Epithelial cell of prostate (primary cell): ENCODE data around the gene PCDH9.

Source experiments
- DNase-seq: peaks from one replicate; pipeline ENCODE4 v3.0.0-alpha.2; 2011; ENCODE audit warnings: low read depth, low spot score
- H3K27ac ChIP-seq: fragments of 450-650 bp; 2 replicates; pipeline ENCODE4 v1.5.1; 2017; ENCODE audit warnings: mild to moderate bottlenecking

The PCDH9 gene

DNA sequence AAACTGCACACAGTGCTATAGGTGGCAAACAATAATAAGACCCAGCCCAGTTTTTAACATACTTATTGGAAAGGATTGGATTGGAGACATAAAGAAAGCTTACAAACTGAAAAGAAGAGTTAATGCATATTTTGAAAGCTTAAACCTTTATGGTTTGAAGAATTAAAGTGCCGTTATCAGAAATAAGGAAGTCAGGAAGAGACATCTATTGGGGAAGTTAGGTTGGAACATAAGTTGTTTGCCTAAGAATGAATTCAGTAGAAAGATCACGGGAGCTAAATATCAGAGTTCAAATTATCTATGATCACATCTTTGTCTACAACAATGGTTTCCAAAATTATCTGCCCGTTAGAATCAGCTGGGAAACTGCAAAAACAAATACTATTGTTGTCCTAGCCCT is 767.9 kb downstream of the PCDH9 start:
- no peak for DNase-seq
- H3K27ac ChIP-seq = no peak overlapping the region

GRCh38 chr13:66461021-66461420 is 769.1 kb downstream of the PCDH9 start:
- DNase-seq = no peak
- H3K27ac ChIP-seq = no peak overlapping the region

DNA sequence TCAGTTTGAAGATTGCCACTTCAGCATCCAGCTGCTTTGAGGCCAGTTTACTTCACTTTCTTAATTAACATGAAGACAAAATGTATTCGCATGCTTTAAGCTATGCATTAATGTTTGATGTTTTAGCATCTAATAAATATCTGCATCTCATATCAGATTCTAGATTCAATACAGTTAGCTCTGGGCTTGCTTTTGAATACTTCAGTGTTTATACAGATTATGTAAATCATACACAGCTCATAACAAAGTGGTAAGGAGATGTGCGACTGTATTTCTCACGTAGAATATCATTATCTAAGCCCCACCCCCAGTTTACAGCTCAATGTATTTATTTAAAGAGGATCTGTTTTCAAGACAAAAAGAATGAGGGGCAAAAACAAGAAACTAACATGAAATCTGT is 770.5 kb downstream of the PCDH9 start:
- no peak for DNase-seq
- H3K27ac ChIP-seq = no peak overlapping the region

- no peak for DNase-seq
- no peak overlapping the region for H3K27ac ChIP-seq
Measured at GRCh38 chr13:66459143-66459542, 771.0 kb downstream of the PCDH9 start.

DNA sequence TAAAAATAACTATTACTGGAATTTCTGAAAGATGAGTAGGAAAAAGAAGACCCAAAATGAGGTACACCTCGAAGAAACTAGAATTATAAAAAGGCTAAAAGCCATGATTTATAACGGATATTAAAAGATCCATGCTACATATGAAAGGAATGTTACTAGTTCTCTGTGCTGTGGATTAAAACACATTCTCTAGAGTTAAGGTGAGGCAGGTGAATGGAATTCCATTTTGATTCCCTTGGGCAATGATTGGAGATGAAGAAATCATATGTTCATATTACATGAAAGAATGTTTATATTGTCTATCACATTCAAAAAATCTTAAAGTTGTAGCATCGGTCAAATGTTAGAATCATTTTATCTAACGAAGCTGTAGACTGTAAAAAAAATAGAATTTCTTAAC is 783.7 kb downstream of the PCDH9 start:
- no peak for DNase-seq

GRCh38 chr13:66443926-66444325 is 786.2 kb downstream of the PCDH9 start:
- no peak for DNase-seq

More for the DNA sequence above, 783.7 kb downstream of the PCDH9 start:
- no peak overlapping the region for H3K27ac ChIP-seq

GRCh38 chr13:66440938-66441337 is 789.2 kb downstream of the PCDH9 start:
- DNase-seq = no peak
- H3K27ac ChIP-seq = no peak overlapping the region

More at GRCh38 chr13:66443926-66444325, 786.2 kb downstream of the PCDH9 start:
- no peak overlapping the region for H3K27ac ChIP-seq

DNA sequence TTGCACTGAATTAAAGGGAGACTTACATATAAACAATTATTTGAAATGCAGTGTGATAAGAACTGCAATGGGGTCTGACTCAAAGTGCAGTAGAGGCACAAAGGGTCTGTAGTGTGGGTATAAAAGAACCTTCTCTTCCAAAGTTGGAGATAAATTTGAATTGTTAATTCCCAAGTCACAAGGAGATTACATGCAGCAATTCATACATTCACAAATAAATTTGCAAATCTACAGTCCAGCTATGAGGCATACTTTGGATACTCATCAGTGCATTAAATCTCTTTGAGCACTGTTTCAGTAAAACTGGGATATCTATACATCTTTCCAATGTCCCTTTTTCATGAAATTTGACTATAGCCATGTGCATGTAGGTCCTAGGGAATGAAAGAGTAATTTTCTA is 799.4 kb downstream of the PCDH9 start:
- DNase-seq = no peak
- H3K27ac ChIP-seq = no peak overlapping the region

- H3K27ac ChIP-seq = no peak overlapping the region
- DNase-seq = no peak
Measured at GRCh38 chr13:66430269-66430668, 799.9 kb downstream of the PCDH9 start.

- H3K27ac ChIP-seq = no peak overlapping the region
- DNase-seq = no peak
Measured at GRCh38 chr13:66429156-66429555, 801.0 kb downstream of the PCDH9 start.

DNA sequence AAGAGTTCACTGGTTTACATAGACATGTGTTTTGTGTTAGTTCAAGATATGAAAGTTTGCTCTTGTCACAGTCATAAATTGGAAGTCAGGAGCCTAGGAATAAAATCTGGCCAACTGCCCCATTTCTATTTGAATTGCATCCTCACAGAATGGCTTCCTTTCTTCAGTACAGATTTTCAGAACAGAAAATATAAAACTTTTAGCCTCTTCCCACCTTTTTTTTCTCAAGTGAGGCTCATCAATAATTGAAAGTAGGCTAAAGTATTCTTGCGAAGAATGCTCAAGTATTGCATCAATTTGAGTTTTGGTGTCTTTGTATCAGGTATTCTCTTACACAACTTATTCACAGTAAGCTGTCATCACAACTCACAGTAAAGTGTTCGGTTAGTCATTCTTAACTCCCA is 802.7 kb downstream of the PCDH9 start:
- H3K27ac ChIP-seq = no peak overlapping the region
- no peak for DNase-seq

- DNase-seq = no peak
- no peak overlapping the region for H3K27ac ChIP-seq
Measured at GRCh38 chr13:66425741-66426140, 804.4 kb downstream of the PCDH9 start.

DNA sequence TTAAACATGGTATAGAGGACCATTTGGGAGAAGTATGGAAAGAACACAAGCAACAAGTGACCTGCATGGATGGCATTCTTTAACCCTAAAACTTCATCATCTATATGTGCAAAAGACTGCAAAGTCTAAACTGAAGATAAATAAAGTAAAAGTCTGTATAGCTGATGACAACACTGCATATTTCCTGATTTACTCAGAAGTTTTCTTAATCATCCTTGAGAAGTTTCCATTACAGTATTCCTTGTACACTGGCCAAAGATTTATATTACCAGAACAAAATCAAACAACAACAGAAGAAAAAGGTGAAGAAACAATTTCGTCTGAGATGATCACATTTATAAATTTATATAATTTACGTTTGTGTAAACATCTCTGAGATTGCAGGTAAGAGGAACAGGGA is 805.7 kb downstream of the PCDH9 start:
- H3K27ac ChIP-seq = no peak overlapping the region
- DNase-seq = no peak

- H3K27ac ChIP-seq = no peak overlapping the region
- DNase-seq = no peak
Measured at GRCh38 chr13:66415444-66415843, 814.7 kb downstream of the PCDH9 start.

- DNase-seq = no peak
- H3K27ac ChIP-seq = no peak overlapping the region
Measured at GRCh38 chr13:66414066-66414800, 815.9 kb downstream of the PCDH9 start.

DNA sequence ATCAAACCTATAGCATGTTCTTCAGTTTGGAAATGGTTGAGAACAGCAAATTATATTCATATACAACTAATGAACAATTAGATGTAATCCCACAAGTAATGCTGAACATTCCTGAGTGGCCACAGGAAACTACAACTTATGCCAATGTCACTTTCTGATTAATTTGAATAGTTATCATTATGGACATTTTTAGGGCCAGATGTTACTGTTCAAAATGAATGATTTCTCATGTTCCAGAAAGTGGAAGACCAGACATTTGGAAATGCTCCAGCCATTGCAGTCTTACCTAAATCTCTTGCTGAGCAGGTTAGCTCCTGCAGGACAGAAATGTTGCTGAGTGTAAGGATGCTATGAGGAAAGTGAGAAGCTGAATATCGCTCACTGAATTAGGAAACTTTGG is 819.8 kb downstream of the PCDH9 start:
- H3K27ac ChIP-seq = no peak overlapping the region
- no peak for DNase-seq

DNA sequence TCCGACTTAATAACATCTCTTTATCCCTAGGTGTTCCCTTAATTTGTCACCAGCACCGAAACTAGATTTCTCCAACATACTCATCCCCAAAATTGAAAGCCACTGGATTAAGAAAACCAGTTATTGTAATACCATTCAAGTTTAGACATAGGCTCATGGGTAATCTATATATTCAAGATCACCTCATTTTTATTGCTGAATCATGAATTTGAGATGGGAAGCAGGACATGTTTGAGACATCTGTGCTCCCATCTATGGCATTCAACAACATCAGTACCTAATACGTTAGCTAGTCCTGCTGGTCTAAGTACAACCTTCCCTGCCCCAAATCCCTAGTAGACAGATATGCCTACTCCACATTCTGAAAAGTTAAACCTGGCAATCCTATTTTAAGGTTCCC is 820.6 kb downstream of the PCDH9 start:
- no peak for DNase-seq
- H3K27ac ChIP-seq = no peak overlapping the region

GRCh38 chr13:66407128-66407527 is 823.0 kb downstream of the PCDH9 start:
- no peak overlapping the region for H3K27ac ChIP-seq
- DNase-seq = no peak

- H3K27ac ChIP-seq = no peak overlapping the region
- DNase-seq = peak; percentile 33
Measured at GRCh38 chr13:66405908-66406802, 824.0 kb downstream of the PCDH9 start.

DNA sequence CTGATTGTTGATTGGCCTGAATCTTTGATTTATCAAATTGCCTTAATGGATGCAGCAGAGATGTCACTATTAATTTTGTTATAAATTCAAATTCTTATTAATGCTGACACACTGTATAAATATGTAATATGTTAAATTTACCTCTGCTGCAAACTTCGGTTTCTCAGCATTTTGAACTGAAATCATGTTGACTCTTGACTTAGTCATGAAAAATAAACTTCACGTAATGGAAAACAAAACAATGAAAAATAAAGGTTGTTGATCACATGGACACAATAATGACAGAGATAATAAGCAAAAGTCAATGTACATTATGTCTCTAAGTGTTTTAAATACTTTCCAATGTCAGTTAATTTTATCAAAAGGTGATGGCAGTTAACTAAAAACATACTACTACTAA is 827.6 kb downstream of the PCDH9 start:
- no peak overlapping the region for H3K27ac ChIP-seq
- DNase-seq = no peak

DNA sequence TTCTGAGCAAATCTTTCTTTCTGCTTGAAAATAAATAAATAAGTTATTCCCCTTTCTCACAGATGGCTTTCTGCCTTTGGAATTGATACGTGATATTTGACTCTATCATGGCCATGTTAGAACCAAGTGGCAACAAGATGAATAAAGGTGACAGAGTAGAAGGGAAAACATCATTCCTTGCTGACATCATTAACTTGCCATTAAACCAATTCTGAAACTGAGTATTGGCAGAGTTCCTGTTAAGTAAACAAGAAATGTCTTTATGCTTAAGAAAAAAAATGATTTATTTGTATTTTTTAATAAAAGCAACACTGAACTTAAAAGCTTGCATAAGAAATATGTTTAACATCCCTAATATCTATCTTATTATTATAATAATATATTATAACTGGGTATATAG is 828.1 kb downstream of the PCDH9 start:
- no peak for DNase-seq

More for the DNA sequence above, 828.1 kb downstream of the PCDH9 start:
- no peak overlapping the region for H3K27ac ChIP-seq
